ENCODE data around the gene TMEM242.

The TMEM242 gene

GRCh38 chr6:157270916-157271315, 52.4 kb downstream of the TMEM242 start:
- no peak for DNase-seq (ENCODE audit: low read depth)

- no peak for DNase-seq (ENCODE audit: low read depth)
Observed at GRCh38 chr6:157270308-157270707, 53.0 kb downstream of the TMEM242 start.

GRCh38 chr6:157269261-157269794, 54.0 kb downstream of the TMEM242 start:
- DNase-seq (ENCODE audit: low read depth), result no peak

GRCh38 chr6:157268835-157269234, 54.5 kb downstream of the TMEM242 start:
- no peak for DNase-seq (ENCODE audit: low read depth)

- no peak for DNase-seq (ENCODE audit: low read depth)
Observed at GRCh38 chr6:157268396-157268795, 54.9 kb downstream of the TMEM242 start.

- no peak for DNase-seq (ENCODE audit: low read depth)
Observed at GRCh38 chr6:157267654-157268053, 55.7 kb downstream of the TMEM242 start.

GRCh38 chr6:157267109-157267611, 56.2 kb downstream of the TMEM242 start:
- no peak for DNase-seq (ENCODE audit: low read depth)

GRCh38 chr6:157266274-157267101, 56.8 kb downstream of the TMEM242 start:
- no peak for DNase-seq (ENCODE audit: low read depth)

GRCh38 chr6:157265635-157266034, 57.7 kb downstream of the TMEM242 start:
- DNase-seq (ENCODE audit: low read depth), result no peak

- DNase-seq (ENCODE audit: low read depth), result no peak
Observed at GRCh38 chr6:157265186-157265585, 58.1 kb downstream of the TMEM242 start.

GRCh38 chr6:157264701-157265100, 58.6 kb downstream of the TMEM242 start:
- DNase-seq (ENCODE audit: low read depth), result no peak

GRCh38 chr6:157263881-157264397, 59.4 kb downstream of the TMEM242 start:
- DNase-seq (ENCODE audit: low read depth), result no peak

GRCh38 chr6:157263146-157263545, 60.2 kb downstream of the TMEM242 start:
- DNase-seq (ENCODE audit: low read depth), result no peak

- DNase-seq (ENCODE audit: low read depth), result no peak
Observed at GRCh38 chr6:157261606-157262005, 61.7 kb downstream of the TMEM242 start.

- no peak for DNase-seq (ENCODE audit: low read depth)
Observed at GRCh38 chr6:157260735-157261410, 62.4 kb downstream of the TMEM242 start.

GRCh38 chr6:157259443-157259842, 63.9 kb downstream of the TMEM242 start:
- no peak for DNase-seq (ENCODE audit: low read depth)

GRCh38 chr6:157258878-157259277, 64.4 kb downstream of the TMEM242 start:
- no peak for DNase-seq (ENCODE audit: low read depth)

GRCh38 chr6:157255079-157255478, 68.2 kb downstream of the TMEM242 start:
- no peak for DNase-seq (ENCODE audit: low read depth)

GRCh38 chr6:157254538-157254937, 68.8 kb downstream of the TMEM242 start:
- no peak for DNase-seq (ENCODE audit: low read depth)

GRCh38 chr6:157253699-157254098, 69.6 kb downstream of the TMEM242 start:
- DNase-seq (ENCODE audit: low read depth), result no peak

GRCh38 chr6:157253017-157253416, 70.3 kb downstream of the TMEM242 start:
- no peak for DNase-seq (ENCODE audit: low read depth)

GRCh38 chr6:157251586-157252247, 71.6 kb downstream of the TMEM242 start:
- no peak for DNase-seq (ENCODE audit: low read depth)

All from stromal cell of bone marrow (primary cell).